Measurements from ENCODE around the gene CAMTA1.

The CAMTA1 gene

GRCh38 chr1:7077136-7077535, 291.9 kb downstream of the CAMTA1 start:
- no peak for DNase-seq (ENCODE audit: low spot score)

- DNase-seq (ENCODE audit: low spot score) = no peak
Measured at GRCh38 chr1:7077970-7078369, 292.7 kb downstream of the CAMTA1 start.

GRCh38 chr1:7079637-7080036, 294.4 kb downstream of the CAMTA1 start:
- DNase-seq (ENCODE audit: low spot score) = no peak

- DNase-seq (ENCODE audit: low spot score) = no peak
Measured at GRCh38 chr1:7084232-7084894, 299.1 kb downstream of the CAMTA1 start.

- DNase-seq (ENCODE audit: low spot score) = no peak
Measured at GRCh38 chr1:7085521-7085920, 300.3 kb downstream of the CAMTA1 start.

GRCh38 chr1:7086106-7086505, 300.9 kb downstream of the CAMTA1 start:
- DNase-seq (ENCODE audit: low spot score) = no peak

- DNase-seq (ENCODE audit: low spot score) = no peak
Measured at GRCh38 chr1:7087888-7088287, 302.6 kb downstream of the CAMTA1 start.

- no peak for DNase-seq (ENCODE audit: low spot score)
Measured at GRCh38 chr1:7089497-7089896, 304.2 kb downstream of the CAMTA1 start.

GRCh38 chr1:7093297-7093696, 308.0 kb downstream of the CAMTA1 start:
- no peak for DNase-seq (ENCODE audit: low spot score)

GRCh38 chr1:7094086-7094485, 308.8 kb downstream of the CAMTA1 start:
- no peak for DNase-seq (ENCODE audit: low spot score)

- DNase-seq (ENCODE audit: low spot score) = no peak
Measured at GRCh38 chr1:7094509-7094908, 309.3 kb downstream of the CAMTA1 start.

GRCh38 chr1:7095343-7095964, 310.2 kb downstream of the CAMTA1 start:
- DNase-seq (ENCODE audit: low spot score) = no peak

- DNase-seq (ENCODE audit: low spot score) = no peak
Measured at GRCh38 chr1:7097938-7098592, 312.8 kb downstream of the CAMTA1 start.

GRCh38 chr1:7098641-7099040, 313.4 kb downstream of the CAMTA1 start:
- no peak for DNase-seq (ENCODE audit: low spot score)

GRCh38 chr1:7100479-7100878, 315.2 kb downstream of the CAMTA1 start:
- DNase-seq (ENCODE audit: low spot score) = no peak

GRCh38 chr1:7101187-7101586, 315.9 kb downstream of the CAMTA1 start:
- no peak for DNase-seq (ENCODE audit: low spot score)

GRCh38 chr1:7103361-7103782, 318.1 kb downstream of the CAMTA1 start:
- DNase-seq (ENCODE audit: low spot score) = peak; percentile 31

GRCh38 chr1:7103874-7104273, 318.6 kb downstream of the CAMTA1 start:
- peak; percentile 23 for DNase-seq (ENCODE audit: low spot score)

- peak; percentile 38 for DNase-seq (ENCODE audit: low spot score)
Measured at GRCh38 chr1:7104339-7104738, 319.1 kb downstream of the CAMTA1 start.

GRCh38 chr1:7105269-7105668, 320.0 kb downstream of the CAMTA1 start:
- DNase-seq (ENCODE audit: low spot score) = no peak

- no peak for DNase-seq (ENCODE audit: low spot score)
Measured at GRCh38 chr1:7106442-7107108, 321.3 kb downstream of the CAMTA1 start.

- DNase-seq (ENCODE audit: low spot score) = no peak
Measured at GRCh38 chr1:7107109-7107830, 322.0 kb downstream of the CAMTA1 start.

Measured in NAMALWA (cell line).